Fibroblast of peridontal ligament (primary cell): ENCODE results near the gene PARVB.

Experiments used
- DNase-seq: peaks from one replicate; pipeline ENCODE4 v3.0.0-alpha.2; 2010; ENCODE audit errors: extremely low read depth

The PARVB gene

DNA sequence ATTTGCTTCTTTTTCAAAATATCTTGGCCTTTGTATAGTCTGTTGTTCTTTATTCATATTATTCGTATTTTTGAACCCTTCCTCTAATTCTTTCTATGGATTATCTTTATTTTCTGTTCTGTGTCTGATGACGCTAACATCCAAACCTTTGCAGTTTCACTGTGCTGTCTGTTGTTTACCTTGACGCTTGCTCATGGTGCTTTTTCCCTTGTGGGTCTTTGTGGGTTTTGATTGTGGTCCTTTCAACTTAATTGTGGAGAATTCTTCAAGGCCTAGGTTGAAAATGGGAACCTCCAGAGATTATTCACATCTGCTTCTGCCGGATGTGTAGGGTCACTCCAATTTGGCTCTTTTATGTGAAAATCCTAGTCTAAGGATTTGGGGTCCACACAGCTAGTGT, 191.2 kb downstream of the PARVB start:
- DNase-seq = no peak

GRCh38 chr22:44217346-44217745, 193.2 kb downstream of the PARVB start:
- DNase-seq = no peak

- no peak for DNase-seq
These were observed 194.0 kb downstream of the PARVB start for GRCh38 chr22:44218071-44218470.

- DNase-seq = no peak
These were observed 195.2 kb downstream of the PARVB start for GRCh38 chr22:44219101-44219870.

DNA sequence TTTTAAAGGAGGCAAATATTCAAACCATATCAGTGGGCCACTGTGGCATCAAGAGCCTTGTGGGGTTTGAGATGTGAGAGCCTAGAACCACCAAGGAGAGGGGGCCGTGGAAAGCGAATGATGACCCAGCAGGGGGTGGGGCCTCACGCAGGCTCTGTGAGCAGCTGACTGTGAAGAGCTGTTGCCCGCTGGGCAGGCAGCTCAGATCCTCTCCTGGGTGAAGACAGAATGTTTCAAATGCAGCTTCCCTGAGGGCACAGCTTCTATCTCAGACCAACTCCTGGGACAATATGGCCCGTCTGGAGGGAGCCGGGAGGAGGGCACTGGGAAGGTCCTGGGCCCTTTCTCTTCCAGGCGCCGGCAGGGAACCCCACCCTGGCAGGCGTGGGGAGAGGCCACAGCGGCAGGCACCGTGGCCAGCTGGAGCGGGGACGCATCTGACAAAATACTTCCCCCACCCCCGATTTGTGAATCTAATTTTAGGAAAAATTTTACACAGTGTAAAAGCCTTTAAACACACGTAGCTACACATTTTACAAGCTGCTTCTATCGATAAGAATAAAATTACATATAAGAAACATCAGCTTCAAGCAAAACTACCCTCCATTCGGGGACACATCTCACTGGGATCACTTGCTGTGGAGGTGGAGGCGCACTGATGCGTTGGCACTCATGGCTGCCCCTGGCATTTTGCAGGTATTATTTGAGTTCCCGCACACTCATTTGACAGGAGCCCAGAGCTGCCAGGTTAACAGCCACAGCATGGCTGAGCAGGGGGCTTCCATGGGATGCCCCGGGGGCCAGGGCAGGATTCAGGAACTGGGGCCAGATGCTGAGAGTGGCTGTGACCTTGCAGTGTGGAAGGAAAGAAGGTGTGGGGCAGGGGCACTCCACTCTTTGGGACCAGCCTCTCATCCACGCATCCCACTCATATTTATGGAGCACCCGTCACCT, 196.9 kb downstream of the PARVB start:
- no peak for DNase-seq

DNA sequence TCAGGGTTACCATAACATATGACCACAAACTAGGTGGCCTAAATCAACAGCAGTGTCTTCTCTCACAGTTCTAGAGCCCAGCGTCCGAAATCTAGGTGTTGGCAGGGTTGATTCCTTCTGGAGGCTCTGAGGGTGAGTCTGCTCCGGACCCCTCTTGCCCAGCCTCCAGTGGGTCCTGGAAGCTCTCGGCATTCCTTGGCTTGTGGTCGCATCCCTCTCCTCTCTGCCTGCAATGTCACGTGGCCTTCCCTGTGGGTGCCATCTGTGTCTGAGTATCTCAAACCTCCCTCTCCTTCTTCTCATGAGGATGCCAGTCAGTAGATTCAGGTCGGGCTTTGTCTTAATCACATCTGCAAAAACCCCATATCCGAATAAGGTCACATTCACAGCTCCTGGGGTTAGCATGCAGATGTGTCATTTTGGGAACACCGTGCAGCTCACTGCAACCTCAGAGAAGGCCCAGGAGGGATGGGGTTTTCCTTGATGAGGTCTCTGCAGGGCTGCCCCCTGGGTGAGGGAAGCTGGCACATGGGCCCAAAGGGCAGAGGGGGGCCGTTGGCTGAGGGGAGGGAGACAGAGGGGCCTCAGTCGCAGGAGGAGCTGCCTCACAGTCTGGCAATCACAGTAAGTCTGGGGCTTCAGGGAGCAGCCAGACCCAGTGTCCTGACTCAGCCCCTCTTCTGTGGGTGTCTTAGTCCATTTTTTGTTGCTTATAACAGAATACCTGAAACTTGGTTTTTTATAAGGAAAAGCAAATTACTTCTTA, 197.8 kb downstream of the PARVB start:
- DNase-seq = no peak
